Measurements from ENCODE around the gene EMC8.

The EMC8 gene

DNA sequence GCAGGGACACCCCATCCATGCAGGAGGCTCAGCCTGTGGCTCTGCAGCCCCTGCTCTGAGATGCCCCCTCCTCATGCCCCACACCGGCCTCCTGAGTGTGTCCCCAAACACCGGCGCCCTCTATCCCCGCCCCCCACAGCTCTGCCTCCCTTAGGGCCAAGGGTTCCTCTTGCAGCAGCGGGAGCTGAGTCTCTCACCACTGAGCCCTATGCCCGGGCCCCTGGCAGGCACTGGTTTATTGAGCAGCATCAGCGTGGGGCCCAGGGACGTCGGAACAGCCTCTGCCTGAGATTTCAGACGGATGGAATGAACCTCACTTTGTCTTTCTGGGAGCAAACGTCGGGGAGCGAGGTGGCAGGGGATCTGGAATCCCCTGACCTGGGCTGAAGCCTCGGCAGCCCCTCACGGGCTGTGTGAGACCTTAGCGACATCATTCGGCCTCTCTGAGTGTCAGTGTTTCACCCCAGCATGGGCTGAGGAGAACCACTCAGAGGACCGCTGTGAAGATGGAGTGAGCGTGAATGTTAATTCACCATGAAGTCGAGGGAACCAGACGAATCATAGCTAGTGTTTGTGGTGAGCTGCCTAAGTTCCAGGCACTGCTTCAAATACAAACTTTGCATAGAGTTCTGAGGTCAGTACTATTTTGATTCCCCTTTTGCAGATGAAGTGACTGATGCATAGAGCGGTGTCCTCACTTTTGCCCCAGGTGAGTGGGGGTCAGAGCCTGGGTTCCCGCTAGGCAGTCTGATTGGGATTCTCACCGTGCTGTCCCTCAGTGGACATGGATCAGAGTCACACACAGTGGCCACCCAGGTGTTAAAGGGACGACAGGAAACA, 43.2 kb downstream of the EMC8 start:
- DNase-seq (ENCODE audit: low read depth) = no peak

DNA sequence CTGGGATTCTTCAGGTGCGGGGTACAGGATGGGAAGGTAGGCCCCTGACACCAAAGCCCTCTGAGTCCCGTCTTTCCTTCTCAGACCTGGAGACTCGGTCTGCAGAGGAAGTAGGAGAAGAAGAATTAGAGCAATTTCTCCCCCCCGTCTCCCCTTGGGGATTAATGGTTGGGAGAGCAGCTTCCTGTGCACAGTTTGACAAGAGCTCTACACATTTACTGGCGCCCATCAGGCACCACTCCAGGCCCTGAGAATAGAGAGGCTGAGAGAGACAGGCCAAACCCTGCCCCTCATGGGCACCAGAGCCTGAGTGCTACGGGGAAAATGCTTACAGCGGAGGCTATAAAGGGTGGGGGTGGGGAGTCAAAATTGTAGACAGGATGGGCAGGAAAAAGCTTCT, 44.9 kb downstream of the EMC8 start:
- no peak for DNase-seq (ENCODE audit: low read depth)

DNA sequence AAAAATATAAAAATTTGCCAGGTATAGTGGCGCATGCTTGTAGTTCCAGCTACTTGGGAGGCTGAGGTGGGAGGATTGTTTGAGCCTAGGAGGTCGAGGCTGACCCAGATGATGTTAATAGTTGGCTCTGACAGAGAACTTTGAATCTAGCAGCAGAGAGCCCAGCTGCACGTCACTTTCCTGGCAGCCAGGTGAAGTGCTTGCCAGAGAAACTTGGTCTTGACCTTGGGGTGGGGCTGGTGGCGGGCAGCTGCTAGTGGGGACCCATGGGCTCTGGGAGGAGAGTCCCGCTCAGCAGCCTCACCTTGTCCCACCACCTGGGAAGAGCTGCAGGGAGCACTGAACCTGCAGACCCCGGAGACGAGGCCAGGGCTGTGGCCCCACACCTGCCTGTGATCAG, 45.4 kb downstream of the EMC8 start:
- DNase-seq (ENCODE audit: low read depth) = no peak

GRCh38 chr16:85753559-85753958, 45.8 kb downstream of the EMC8 start:
- no peak for DNase-seq (ENCODE audit: low read depth)

GRCh38 chr16:85752511-85753420, 46.6 kb downstream of the EMC8 start:
- no peak for DNase-seq (ENCODE audit: low read depth)

DNA sequence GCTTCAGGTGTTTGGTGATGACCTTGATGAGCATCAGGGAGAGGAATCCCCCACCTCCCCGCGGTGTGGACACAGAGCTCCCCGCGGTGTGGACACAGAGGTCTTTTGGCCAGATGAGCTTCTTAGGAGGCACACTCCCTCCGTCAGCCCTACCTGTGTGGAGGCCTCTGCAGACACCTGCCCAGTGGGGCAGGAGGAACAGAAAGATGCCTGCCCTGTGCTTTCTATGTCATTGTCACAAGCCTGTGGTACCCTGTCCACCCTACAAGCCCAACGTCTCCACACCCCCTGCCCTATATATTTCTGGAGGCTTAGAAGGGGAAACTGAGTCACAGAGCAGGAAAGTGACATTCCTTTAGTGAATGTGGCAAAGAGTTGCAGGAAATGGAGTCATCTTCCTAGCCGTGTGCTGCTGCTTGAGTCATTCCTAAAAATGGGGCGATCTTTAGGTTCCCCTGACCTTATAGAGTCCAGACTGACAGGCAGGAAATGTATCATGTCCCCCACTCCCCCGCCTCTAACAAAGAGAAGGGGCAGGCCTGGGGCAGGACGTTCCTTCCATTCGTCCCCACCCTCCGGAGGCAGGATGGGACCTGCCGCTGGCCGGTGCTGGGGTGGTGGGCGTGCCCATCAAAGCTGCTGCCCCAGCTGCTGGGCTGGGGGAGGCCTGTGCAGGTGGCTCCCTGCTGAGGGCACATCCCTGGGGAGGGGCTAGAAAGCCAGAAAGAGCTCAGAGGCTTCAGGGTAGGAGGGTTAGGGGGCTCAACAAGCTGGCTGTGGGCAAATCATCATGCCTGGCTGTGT, 47.4 kb downstream of the EMC8 start:
- DNase-seq (ENCODE audit: low read depth) = no peak

DNA sequence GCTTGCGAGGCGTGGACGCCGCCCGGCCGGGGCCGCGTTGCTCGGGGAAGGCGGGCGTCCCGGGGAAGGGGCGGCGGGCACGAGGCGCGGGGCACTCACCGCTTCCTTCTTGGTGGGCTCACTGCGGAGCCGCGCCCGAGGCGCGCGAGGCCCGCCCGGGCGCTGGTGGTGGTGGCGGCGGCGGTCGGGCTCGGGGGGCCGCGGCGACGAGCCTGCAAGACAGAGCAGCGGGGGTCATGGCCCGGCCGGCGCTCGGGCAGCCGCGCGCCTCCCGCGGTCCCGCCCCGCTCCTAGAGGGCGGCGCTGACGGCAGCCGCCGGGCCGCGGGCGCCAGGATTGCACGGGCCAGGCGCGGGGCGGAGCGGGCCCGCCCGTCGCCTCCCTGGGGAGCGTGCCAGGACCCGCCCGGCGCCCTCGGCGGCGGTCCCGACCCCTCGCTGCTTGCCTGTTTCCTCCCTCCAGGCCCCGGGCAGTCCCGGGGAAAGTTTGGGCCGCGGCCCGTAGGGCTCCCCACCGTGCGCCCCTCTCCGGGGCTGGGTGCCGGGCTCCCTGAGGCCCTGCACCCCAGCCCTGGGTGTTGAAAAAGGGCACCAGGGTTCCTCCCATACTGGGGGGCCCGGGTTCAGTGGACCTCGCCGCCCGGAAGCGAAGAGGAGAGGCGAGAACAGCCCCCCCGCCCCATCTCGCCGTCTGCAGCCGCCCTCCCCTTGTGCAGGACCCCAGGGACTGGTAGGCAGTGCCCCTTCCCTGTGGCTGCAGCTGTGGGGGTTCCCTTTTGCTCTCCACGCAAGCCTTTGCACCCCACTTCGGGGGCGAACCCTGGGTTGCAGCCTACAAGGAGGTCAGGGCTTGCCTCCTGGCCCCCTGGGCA, 48.3 kb downstream of the EMC8 start, which contains the start of gene C16orf74:
TSS of gene C16orf74 (minus strand) at position 270 of the 871 bp plus-strand sequence. CDS start 15,879 bp downstream, outside the sequence.
- DNase-seq (ENCODE audit: low read depth) = no peak

DNA sequence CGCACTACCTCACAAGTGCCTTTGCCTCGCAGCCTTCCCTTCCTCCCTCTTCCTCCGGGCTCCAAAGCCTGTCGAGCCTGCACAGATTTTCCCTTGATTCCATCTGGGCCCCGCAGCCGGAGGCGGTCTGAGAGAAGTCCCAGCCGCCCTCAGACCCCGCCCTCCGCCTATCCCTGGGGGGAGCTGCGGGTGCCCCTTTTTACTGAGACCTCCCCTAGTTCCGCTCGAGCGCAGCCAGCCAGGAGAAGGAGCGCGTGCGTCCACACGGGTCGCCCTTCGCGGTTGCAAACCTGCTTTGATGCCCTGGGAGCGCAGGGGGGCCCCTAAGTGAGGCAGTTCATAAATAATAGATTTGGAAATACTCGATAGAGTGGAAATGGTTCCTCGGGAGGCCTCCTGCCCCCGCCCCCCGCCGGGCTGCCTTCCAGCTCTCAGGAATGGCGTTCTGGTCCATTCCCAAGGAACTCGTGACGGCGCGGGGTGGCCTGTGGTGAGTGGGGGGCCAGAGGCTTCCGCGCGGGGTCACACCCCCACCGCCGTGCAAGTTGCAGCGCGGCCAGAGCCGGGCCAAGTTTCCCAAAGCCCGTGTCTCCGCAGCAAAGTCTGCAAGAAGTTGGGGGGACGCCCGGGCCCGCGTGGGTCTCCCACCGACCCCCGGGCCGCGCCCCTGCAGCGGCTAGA, 49.1 kb downstream of the EMC8 start:
- DNase-seq (ENCODE audit: low read depth) = no peak

DNA sequence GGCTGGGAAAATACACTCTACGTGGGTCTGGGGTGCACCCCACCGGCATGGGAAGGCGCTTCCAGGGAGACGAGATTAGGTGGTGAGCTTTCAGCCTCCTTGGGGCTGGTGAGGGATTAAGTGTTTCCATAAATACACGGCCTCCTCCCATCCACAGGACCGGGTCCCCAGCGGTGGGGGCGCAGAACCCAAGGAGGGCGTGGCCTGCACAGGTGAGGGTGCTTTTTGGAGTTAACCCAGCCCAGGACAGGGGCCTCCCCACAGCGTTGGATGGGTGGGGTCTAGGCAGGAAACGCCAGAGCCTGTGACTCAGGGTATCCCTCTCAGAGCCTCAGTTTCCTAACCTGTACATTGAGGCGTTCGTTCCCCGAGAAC, 49.6 kb downstream of the EMC8 start:
- no peak for DNase-seq (ENCODE audit: low read depth)

- DNase-seq (ENCODE audit: low read depth) = no peak
Observed at GRCh38 chr16:85746460-85747215, 52.7 kb downstream of the EMC8 start.

- no peak for DNase-seq (ENCODE audit: low read depth)
Observed at GRCh38 chr16:85738923-85739715, 60.2 kb downstream of the EMC8 start.

- no peak for DNase-seq (ENCODE audit: low read depth)
Observed at GRCh38 chr16:85736921-85737320, 62.4 kb downstream of the EMC8 start.

- no peak for DNase-seq (ENCODE audit: low read depth)
Observed at GRCh38 chr16:85735946-85736345, 63.4 kb downstream of the EMC8 start.

DNA sequence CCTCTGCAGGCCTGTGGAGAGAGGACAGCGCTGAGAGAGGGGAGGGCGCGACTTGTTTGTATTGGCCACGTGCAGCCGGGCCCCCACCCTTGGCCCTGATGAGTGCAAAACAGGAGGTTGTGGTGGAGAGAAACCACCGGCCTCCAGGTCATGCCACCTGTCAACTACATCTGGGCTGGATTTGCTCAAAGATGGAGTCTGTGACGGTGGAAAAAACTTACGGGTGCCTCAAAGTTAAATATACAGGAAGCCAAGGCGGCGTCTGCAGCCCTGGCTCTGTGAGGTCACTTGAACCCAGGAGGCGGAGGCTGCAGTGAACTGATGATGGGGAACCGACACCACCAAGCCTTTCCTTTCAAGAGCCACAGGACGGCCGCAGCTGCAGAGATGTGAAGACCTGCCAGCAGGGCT, 64.1 kb downstream of the EMC8 start:
- DNase-seq (ENCODE audit: low read depth) = no peak

- no peak for DNase-seq (ENCODE audit: low read depth)
Observed at GRCh38 chr16:85734311-85735017, 64.9 kb downstream of the EMC8 start.

DNA sequence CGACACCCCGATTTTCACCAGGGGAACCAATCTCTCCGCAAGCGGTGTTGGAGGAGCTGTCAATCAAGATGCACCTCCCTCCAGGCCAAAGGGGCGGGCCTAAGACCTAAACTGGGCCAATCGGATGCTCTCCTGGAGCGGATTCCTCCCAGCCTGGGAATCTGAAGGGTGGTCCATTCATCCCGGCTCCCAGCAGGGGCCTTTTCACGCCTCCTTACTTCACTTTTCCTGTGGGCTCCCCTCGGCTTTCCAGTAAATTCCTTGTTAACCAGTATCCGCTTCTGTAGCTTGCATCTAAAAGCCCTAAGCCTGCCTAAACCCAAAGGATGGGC, 65.5 kb downstream of the EMC8 start:
- no peak for DNase-seq (ENCODE audit: low read depth)

- no peak for DNase-seq (ENCODE audit: low read depth)
Observed at GRCh38 chr16:85733155-85733838, 66.0 kb downstream of the EMC8 start.

- DNase-seq (ENCODE audit: low read depth) = no peak
Observed at GRCh38 chr16:85731179-85731578, 68.2 kb downstream of the EMC8 start.

Data from stimulated activated CD4-positive, alpha-beta T cell treated with anti-CD3 and anti-CD28 coated beads, Interleukin-2, amount 100 ng/mL, for 4 hours (primary cell).